Measurements from ENCODE around the gene PCGF3. TPM values are rescaled to one million over a fixed set of nuclear protein-coding genes. Genes with fewer than 3 reads are reported as not detected.

PCGF3 gene
- total RNA-seq, 1 donor, result 40.6 TPM

DNA sequence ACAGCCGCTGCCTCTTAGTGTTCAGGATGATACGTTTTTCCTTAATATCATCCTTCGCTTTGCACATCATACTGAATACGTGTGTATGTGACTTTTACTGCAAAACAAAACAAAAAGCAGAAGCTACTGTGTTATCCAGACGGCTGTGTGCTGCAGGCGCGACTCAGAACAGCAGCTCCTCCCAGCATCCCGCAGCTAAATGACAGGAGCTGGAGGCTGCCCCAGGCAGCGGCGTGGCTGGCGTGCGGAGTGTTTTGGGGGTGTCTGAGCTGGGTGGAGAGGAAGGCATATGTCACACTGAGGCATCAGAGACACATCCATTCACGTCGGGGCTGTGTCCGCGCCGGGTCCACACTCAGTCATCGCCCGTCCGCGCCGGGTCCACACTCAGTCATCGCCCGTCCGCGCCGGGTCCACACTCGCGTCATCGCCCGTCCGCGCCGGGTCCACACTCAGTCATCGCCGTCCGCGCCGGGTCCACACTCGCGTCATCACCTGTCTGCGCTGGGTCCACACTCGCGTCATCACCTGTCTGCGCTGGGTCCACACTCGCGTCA, 16.6 kb downstream of the PCGF3 start:
- TF ChIP-seq, protein P1, sequence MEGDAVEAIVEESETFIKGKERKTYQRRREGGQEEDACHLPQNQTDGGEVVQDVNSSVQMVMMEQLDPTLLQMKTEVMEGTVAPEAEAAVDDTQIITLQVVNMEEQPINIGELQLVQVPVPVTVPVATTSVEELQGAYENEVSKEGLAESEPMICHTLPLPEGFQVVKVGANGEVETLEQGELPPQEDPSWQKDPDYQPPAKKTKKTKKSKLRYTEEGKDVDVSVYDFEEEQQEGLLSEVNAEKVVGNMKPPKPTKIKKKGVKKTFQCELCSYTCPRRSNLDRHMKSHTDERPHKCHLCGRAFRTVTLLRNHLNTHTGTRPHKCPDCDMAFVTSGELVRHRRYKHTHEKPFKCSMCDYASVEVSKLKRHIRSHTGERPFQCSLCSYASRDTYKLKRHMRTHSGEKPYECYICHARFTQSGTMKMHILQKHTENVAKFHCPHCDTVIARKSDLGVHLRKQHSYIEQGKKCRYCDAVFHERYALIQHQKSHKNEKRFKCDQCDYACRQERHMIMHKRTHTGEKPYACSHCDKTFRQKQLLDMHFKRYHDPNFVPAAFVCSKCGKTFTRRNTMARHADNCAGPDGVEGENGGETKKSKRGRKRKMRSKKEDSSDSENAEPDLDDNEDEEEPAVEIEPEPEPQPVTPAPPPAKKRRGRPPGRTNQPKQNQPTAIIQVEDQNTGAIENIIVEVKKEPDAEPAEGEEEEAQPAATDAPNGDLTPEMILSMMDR (IDR thresholded peaks at IDR 0.05; ENCODE audit: insufficient read depth, low read depth, low read length), result no peak
- H3K4me3 ChIP-seq (ENCODE audit: low read depth, low read length), result no peak overlapping the region
- peak; percentile 78 for DNase-seq (ENCODE audit: low read depth)

DNA sequence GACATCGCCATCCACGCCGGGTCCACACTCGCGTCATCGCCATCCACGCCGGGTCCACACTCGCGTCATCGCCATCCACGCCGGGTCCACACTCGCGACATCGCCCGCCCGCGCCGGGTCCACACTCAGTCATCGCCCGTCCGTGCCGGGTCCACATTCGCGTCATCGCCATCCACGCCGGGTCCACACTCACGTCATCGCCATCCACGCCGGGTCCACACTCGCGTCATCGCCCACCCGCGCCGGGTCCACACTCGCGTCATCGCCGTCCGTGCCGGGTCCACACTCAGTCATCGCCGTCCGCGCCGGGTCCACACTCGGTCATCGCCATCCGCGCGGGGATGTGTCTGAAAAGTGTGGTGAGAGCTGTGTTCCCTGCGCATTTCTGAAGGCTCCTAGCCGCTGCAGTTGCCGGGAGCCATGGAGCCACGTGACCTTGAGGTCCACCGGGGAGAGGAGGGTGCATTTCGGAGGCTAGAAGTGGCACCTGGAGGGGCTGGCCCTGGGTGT, 17.3 kb downstream of the PCGF3 start:
- TF ChIP-seq, protein P1 (IDR thresholded peaks at IDR 0.05; ENCODE audit: insufficient read depth, low read depth, low read length), result no peak
- no peak for DNase-seq (ENCODE audit: low read depth)
- H3K4me3 ChIP-seq (ENCODE audit: low read depth, low read length), result no peak overlapping the region

DNA sequence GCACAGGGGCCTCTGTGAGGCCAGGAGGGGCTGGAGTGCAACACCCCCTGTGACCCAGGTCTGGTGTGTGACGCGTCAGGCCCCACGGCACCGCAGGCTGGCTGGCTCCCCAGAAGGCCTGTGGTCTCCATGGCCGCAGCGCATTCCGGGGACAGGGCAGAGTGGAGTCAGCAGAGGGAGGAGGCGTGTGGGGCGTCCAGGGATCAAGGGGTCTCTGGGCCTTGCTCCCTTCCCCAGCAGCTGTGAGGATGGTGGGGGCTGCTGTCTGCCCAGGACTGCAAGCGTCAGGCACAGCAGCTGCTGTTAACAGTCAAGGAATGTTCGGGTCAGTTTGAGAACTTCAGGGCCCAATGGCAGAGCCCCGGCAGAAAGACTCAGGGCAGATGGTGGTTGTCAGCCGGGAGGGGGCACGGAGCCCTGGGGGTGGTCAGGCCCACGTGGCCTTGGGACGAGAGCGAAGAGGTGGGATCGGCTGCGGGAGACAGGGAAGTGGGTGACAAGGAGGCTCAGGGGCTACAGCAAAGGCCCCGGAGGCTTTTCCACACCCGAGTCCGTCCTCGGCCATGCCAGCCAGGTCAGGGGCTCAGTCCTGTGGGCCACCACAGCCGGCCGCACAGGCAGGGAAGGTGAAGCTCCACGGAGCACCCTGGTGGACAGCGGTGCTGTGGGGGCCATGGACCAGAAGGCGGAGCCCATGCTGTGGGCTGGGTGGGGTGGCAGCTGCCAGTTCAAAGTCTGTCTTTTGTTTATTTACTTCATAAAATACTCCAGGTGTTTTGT, 18.3 kb downstream of the PCGF3 start:
- DNase-seq (ENCODE audit: low read depth), result peak; percentile 75
- H3K4me3 ChIP-seq (ENCODE audit: low read depth, low read length), result no peak overlapping the region
- TF ChIP-seq, protein P1 (IDR thresholded peaks at IDR 0.05; ENCODE audit: insufficient read depth, low read depth, low read length), result no peak

DNA sequence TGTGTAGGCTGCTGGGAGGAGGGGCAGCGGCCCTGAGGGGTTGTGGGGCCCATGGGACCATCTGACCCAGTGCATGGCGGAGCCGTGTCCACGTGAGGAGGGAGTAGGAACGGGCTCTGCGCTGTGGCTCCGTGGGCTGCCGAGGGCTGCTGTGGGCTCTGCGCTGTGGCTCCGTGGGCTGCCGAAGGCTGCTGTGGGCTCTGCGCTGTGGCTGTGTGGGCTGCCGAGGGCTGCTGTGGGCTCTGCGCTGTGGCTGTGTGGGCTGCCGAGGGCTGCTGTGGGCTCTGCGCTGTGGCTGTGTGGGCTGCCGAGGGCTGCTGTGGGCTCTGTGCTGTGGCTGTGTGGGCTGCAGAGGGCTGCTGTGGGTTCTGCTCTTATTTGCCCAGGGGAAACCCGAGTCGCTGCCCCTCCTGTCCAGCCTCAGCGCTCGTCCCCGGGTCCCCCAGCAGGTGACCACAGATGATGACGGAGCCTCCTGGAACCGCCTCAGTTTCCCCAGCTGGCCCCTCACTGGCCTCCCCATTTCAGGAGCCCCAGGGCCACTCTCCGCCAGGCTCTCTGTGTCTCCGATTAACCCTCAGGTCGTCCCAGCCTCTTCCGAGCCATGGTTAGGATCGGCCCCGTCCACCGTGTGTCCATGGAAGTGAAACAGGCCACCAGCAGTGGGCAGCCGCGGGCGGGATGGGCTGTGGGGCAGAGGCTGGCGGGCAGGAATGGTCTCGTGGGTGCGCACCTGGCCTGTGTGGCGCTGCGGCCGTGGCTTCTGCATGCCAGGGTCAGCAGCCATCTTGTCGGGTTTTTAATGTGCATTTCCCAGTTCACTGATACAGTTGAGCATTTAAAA, 20.0 kb downstream of the PCGF3 start:
- no peak overlapping the region for H3K4me3 ChIP-seq (ENCODE audit: low read depth, low read length)
- TF ChIP-seq, protein P1 (IDR thresholded peaks at IDR 0.05; ENCODE audit: insufficient read depth, low read depth, low read length), result no peak
- DNase-seq (ENCODE audit: low read depth), result no peak

GRCh38 chr4:726235-726787, 20.7 kb downstream of the PCGF3 start:
- no peak overlapping the region for H3K4me3 ChIP-seq (ENCODE audit: low read depth, low read length)
- DNase-seq (ENCODE audit: low read depth), result peak; percentile 88
- TF ChIP-seq, protein P1 (IDR thresholded peaks at IDR 0.05; ENCODE audit: insufficient read depth, low read depth, low read length), result no peak

DNA sequence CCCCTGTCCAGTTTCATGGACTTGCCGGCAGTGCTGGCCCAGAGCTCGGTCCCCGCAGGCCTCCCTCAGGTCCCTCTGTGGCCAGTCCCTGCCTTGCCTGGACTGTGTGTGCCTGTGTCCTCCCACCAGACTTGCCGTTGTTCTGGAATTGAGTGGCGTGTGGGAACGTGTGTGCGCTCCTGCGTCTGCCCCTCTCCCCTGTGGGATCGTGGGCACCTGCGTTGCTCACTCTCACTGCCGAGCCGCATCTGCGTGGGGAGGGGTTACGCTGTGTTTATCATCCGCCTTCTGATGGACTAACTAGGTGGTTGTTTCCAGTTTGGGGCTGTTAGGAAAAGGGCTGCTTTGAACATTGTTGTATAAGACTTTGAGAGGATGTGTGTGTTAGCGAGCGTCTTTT, 21.2 kb downstream of the PCGF3 start:
- no peak overlapping the region for H3K4me3 ChIP-seq (ENCODE audit: low read depth, low read length)
- DNase-seq (ENCODE audit: low read depth), result no peak
- TF ChIP-seq, protein P1 (IDR thresholded peaks at IDR 0.05; ENCODE audit: insufficient read depth, low read depth, low read length), result no peak

Data from fibroblast of villous mesenchyme (primary cell).